Pancreas (tissue), 10 donors: ENCODE measurements around the gene CCDC187. TPM values are rescaled to one million over a fixed set of nuclear protein-coding genes. Genes with fewer than 3 reads are reported as not detected.
A peak's percentile ranks its signal among the peaks of the same experiment; 100 is the strongest.

Source experiments
- ATAC-seq, 4 donors: fragments of 200-7000 bp; cut with Tn5 transposase; one replicate each; pipeline versions ENCODE4 v1.8.0 to v1.9.1; 2020; ENCODE audit warnings: mild to moderate bottlenecking in 4 of 4, moderate library complexity in 4 of 4
- DNase-seq, 6 donors: peaks; one replicate each; pipeline ENCODE4 v3.0.0-alpha.2; 2020
- FAIRE-seq: peaks from 2 replicates; lab custom pipeline; 2012; peaks lifted over from hg19 to GRCh38; lab: Jason Lieb, UNC
- H3K27ac ChIP-seq, 4 donors: fragments of 200-600 bp; sonication (generic); 1 replicate in 3 of 4; 2 replicates in 1 of 4; pipeline versions ENCODE4 v1.5.0 to v1.8.0; 2020
- H3K27me3 ChIP-seq, 4 donors: fragments of 200-600 bp; one replicate each; pipeline ENCODE4 v1.8.0; 2021
- H3K36me3 ChIP-seq, 3 donors: fragments of 200-600 bp; sonication (generic) in 1 of 3; one replicate each; pipeline versions ENCODE4 v1.5.0 to v1.8.0; 2020 to 2021
- H3K4me1 ChIP-seq, 3 donors: fragments of 200-600 bp; one replicate each; pipeline ENCODE4 v1.8.0; 2021
- H3K4me3 ChIP-seq, 4 donors: fragments of 200-600 bp; sonication (generic) in 2 of 4; one replicate each; pipeline versions ENCODE4 v1.5.0 to v1.8.0; 2020 to 2021
- H3K9me3 ChIP-seq, 4 donors: fragments of 200-600 bp; one replicate each; pipeline ENCODE4 v1.8.0; 2021
- CTCF ChIP-seq, 4 donors: fragments of 200-600 bp; sonication (generic) in 3 of 4; IDR thresholded peaks; one replicate each; pipeline versions ENCODE4 v1.5.0 to v1.8.0; 2021; ENCODE audit warnings: antibody characterized with exemption in 4 of 4
- WGBS, 2 donors: extraction: QIAGEN DNeasy Blood & Tissue Kit; methylation state at CpG; one replicate each; pipeline ENCODE4 v1.1.7; 2013; 5-methylcytosine and 5-hydroxymethylcytosine counted together
- intact Hi-C, 3 donors: fragments of 100-400 bp; cut with DNase I; formaldehyde crosslinking; loops; one replicate each; pipeline versions ENCODE4 v1.11.1 to v1.14.2; 2022
- polyA plus RNA-seq, 2 donors: library from polyadenylated mRNA; stranded (reverse); fragments of 200-250 nt; gene quantifications; one replicate each; pipeline ENCODE4 v1.2.3, GENCODE V29; 2013
- total RNA-seq, 6 donors: library from RNA; stranded (reverse); fragmentation: NEBNext Ultra II Directional in 4 of 6; extraction: Animal tissue kit (Norgen Biotek cat#: 25700) in 4 of 6; gene quantifications; one replicate each; pipeline versions ENCODE4 v1.2.1 to v1.2.4, GENCODE V29; 2021 to 2023
- donor health status: healthy with polysubstance abuse.
- donor health status: DM: no; HTN: no; CAD: no; lungs with moderate emphysema.
- donor health status: DM: no; HTN: no; CAD: no.
- donor health status: control.
- donor health status: control.
- donor health status: Bipolar disorder and iron deficiency.
- donor health status: DM: yes; HTN: yes; CAD: no.
- donor health status: DM: no; HTN: no; CAD: no.
- donor health status: DM: no; HTN: no; CAD: no.
- donor health status: DM: yes; HTN: yes; CAD: no.

CCDC187 gene
- total and polyA plus RNA-seq, 8 donors = 0.14 to 2.6 (median 0.43) TPM

- FAIRE-seq (no peak), DNase-seq (peak in 2 of 6 donors; percentile 18 to 34), ATAC-seq (no peak)
- H3K4me1 ChIP-seq = no peaks in the 10 kb centered on the region
- intact Hi-C loops = no loop called here
- no peaks in the 10 kb centered on the region for H3K27me3 ChIP-seq
- H3K9me3 ChIP-seq = no peaks in the 10 kb centered on the region
- H3K4me3 ChIP-seq = no peak overlapping the region
- no peaks in the 10 kb centered on the region for H3K36me3 ChIP-seq
- no peak for TF ChIP-seq CTCF (IDR thresholded peaks at IDR 0.05)
- WGBS, 2 donors = 84 to 85% methylated on average over 33 of the region's 33 CpGs
- H3K27ac ChIP-seq = no peak overlapping the region
Measured at GRCh38 chr9:136229096-136230065, 74.5 kb downstream of the CCDC187 start.

GRCh38 chr9:136228107-136228875 is 75.6 kb downstream of the CCDC187 start:
- ATAC-seq = peak in 2 of 4 donors; percentile 30 to 58
- Histone ChIP-seq H3K4me1 (no peaks in the 10 kb centered on the region), H3K36me3 (peaks cover 0 to 7% (median 0%) of the 10 kb centered on the region in 3 donors), H3K4me3 (no peak overlapping the region), H3K9me3 (no peaks in the 10 kb centered on the region), H3K27ac (no peak overlapping the region), H3K27me3 (no peaks in the 10 kb centered on the region)
- no peak for FAIRE-seq
- DNase-seq = peak in 2 of 6 donors; percentile 34 to 64
- WGBS, 2 donors = 71 to 75% methylated on average over 18 of the region's 18 CpGs
- intact Hi-C loops = no loop called here
- no peak for TF ChIP-seq CTCF (IDR thresholded peaks at IDR 0.05)

GRCh38 chr9:136226680-136227407 is 77.0 kb downstream of the CCDC187 start:
- no peak for TF ChIP-seq CTCF (IDR thresholded peaks at IDR 0.05)
- DNase-seq (peak in 2 of 6 donors; percentile 14 to 52), FAIRE-seq (no peak), ATAC-seq (no peak)
- Histone ChIP-seq H3K9me3 (no peaks in the 10 kb centered on the region), H3K27me3 (no peaks in the 10 kb centered on the region), H3K4me3 (no peak overlapping the region), H3K36me3 (peaks cover 0 to 14% (median 0%) of the 10 kb centered on the region in 3 donors), H3K27ac (no peak overlapping the region), H3K4me1 (no peaks in the 10 kb centered on the region)
- WGBS, 2 donors = 80 to 81% methylated on average over 30 of the region's 30 CpGs
- intact Hi-C loops = no loop called here

GRCh38 chr9:136225748-136226679 is 77.9 kb downstream of the CCDC187 start:
- no peaks in the 10 kb centered on the region for H3K9me3 ChIP-seq
- peak; percentile 53 to 88 (median 78) for DNase-seq
- FAIRE-seq = no peak
- no peak overlapping the region for H3K4me3 ChIP-seq
- WGBS, 2 donors = 64 to 70% methylated on average over 30 of the region's 30 CpGs
- H3K36me3 ChIP-seq = peaks cover 0 to 14% (median 0%) of the 10 kb centered on the region in 3 donors
- peak; percentile 73 to 83 (median 78) for TF ChIP-seq CTCF (IDR thresholded peaks at IDR 0.05)
- intact Hi-C loops = no loop called here
- H3K27ac ChIP-seq = no peak overlapping the region
- peak; percentile 84 to 96 (median 88) for ATAC-seq
- no peaks in the 10 kb centered on the region for H3K27me3 ChIP-seq
- H3K4me1 ChIP-seq = no peaks in the 10 kb centered on the region
